Cardiac septum (tissue), 1 donor: Measurements from ENCODE around the gene MICAL3. TPM values are rescaled to one million over a fixed set of nuclear protein-coding genes. Genes with fewer than 3 reads are reported as not detected.
A peak's percentile ranks its signal among the peaks of the same experiment; 100 is the strongest.

Experiments
- DNase-seq: peaks from one replicate; pipeline ENCODE4 v3.0.0-alpha.2; 2020; ENCODE audit warnings: low spot score
- intact Hi-C: fragments of 100-400 bp; cut with DNase I; formaldehyde crosslinking; loops from one replicate; pipeline ENCODE4 v1.14.0; 2022
- total RNA-seq: library from RNA; stranded (reverse); fragmentation: NEBNext Ultra II Directional; extraction: Animal tissue kit (Norgen Biotek cat#: 25700); gene quantifications from one replicate; pipeline ENCODE4 v1.2.1, GENCODE V29; 2021
- donor health status: DM: no; HTN: no; CAD: no.

Gene MICAL3
- total RNA-seq, 1 donor from 2014 or later = 126 TPM

DNA sequence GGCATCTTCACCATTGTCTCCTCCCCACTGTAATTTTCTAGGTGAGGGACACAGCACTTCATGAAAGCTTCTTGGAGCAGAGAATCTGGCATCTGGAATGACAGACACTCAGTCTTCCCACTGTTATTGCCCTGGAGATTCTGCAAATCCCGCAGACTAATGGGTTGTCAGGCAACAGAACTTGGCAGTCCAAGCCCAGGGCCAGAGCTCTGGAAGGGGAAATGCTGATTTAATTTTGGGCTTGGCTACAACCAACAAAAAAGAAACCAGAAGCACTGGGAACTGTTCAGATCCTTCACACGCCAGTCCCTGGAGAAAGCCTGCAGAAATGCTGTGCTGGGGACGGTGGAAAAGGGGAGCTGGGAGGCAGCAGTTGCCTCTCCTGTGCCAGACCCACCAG lies 178.6 kb downstream of the MICAL3 start:
- no peak for DNase-seq
- intact Hi-C loops = no loop called here

DNA sequence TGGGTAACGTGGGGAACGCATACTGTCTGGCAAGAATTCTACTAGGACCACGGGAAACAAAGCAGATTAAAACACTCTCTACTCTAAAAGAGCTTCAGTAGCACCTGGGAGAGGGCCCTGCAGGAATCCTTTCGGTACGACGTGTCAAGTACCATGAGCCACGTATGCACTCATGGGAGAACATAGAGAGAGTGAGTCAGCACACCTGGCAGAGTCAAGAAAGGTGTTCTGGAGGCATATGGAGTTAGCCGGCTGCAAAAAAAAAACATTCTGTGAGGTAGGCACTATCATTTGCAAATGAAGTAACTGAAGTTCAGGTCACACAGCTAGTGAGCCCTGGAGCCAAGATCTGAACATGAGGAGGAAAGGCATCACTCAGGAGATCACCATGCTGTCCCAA lies 179.0 kb downstream of the MICAL3 start:
- DNase-seq = no peak
- intact Hi-C loops = no loop called here

GRCh38 chr22:17844150-17844549 lies 180.2 kb downstream of the MICAL3 start:
- no peak for DNase-seq
- intact Hi-C loops = no loop called here

DNA sequence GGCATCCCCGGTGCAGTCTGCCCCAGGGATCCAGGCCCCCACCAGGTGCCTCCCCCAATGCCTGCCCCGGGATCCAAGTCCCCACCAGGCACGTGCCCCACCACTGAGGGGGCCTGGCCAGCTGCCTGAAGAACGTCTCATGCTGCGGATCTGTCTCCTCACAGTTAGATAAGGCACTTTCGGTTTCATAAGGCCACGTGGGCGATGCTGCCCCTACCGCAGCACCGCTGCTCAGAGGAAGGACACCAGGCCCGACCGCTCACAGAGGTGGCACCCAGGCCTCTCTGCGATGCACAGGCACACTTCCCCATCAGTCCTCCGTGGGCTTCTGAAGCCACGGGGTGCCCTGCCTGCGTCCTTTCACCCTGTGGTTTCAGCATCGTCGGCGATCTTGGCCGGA lies 182.0 kb downstream of the MICAL3 start:
- intact Hi-C loops = no loop called here
- no peak for DNase-seq

DNA sequence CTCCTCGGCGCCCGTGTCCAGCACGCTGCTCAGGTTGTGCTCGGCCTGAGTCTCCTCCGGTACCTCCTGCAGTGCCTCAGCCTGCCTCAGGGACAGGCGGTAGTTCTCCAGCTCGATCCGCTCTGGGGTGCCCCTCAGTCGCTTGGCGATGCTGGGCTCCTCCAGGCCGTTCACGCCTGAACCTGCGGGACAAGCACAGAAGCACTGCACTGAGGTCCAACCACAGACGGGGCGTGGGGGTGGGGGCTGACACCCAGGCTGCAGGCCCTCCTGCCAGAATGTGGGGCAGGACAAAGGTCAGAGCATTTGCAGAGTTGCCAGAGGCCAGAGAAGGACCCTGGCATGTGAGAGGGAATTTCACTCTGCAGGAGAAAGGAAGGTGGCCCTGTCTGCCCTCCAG lies 182.5 kb downstream of the MICAL3 start:
- DNase-seq = no peak
- intact Hi-C loops = no loop called here

- intact Hi-C loops = no loop called here
- DNase-seq = no peak
Observed at GRCh38 chr22:17838180-17838865, 186.0 kb downstream of the MICAL3 start.

DNA sequence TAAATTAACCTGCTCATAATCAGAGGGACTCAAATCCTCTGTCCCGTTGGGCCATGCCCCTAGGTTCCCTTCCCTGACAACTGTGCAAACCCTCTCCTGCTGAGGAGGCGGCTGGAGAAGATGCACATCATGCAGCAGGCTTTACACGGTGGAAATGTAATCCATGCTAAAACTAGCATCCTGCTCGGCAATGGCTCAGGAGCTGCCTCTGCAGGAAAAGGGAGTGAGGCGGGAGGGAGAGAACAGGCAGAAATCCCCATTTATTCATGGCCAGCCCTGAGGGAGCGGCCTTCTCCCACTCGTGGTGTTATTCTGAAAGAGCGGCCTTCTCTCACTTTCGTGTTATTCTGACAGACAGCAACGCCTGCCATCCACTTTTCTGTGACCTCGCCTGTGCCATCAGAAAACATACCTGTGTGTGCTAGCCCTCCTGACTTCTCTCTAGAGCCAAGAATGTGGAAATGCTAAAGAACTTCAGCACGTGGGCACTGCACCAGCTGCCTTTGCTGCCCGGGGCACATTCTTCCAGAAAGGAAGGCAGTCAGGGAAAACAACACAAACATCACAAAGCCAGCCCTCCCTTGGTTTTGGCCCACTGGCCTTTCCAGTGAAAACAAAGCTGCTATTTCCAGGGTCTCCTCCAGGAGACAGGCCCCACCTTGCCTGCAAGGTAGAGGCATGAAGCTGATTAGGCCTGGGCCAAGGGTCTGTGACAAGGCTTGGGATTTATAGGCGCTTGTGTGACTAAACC lies 187.2 kb downstream of the MICAL3 start:
- intact Hi-C loops = no loop called here
- no peak for DNase-seq

GRCh38 chr22:17835256-17835655 lies 189.1 kb downstream of the MICAL3 start:
- intact Hi-C loops = no loop called here
- DNase-seq = no peak

- intact Hi-C loops = loop anchor here (2.0 to 5.0 kb wide), 3 partner anchors 19 to 191 kb away; partner anchors contain the start of gene MICAL3
Observed at GRCh38 chr22:17833489-17833888, 190.9 kb downstream of the MICAL3 start.

DNA sequence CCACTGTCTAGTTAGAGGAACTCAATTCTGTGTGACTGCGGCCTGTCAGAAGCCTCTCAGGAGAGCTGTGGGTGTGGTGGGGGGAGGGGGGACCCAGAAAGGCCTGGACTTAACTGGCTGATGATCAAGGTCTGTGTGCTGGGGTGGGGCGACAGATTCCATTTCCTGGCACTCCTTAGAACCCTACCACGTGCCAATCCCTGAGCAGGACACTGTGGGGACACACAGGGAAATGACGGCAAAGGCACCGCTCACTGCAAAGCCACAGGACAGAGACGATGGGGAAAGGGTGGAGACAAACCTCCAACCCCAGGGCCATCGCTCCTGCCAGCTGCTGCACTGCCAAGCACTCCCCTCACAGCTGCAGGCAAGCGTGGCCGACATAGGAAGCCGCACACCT lies 191.7 kb downstream of the MICAL3 start:
- no peak for DNase-seq
- intact Hi-C loops = loop anchor here (2.0 to 5.0 kb wide), 3 partner anchors 20 to 192 kb away; partner anchors contain the start of gene MICAL3

More at GRCh38 chr22:17833489-17833888, 190.9 kb downstream of the MICAL3 start:
- no peak for DNase-seq

DNA sequence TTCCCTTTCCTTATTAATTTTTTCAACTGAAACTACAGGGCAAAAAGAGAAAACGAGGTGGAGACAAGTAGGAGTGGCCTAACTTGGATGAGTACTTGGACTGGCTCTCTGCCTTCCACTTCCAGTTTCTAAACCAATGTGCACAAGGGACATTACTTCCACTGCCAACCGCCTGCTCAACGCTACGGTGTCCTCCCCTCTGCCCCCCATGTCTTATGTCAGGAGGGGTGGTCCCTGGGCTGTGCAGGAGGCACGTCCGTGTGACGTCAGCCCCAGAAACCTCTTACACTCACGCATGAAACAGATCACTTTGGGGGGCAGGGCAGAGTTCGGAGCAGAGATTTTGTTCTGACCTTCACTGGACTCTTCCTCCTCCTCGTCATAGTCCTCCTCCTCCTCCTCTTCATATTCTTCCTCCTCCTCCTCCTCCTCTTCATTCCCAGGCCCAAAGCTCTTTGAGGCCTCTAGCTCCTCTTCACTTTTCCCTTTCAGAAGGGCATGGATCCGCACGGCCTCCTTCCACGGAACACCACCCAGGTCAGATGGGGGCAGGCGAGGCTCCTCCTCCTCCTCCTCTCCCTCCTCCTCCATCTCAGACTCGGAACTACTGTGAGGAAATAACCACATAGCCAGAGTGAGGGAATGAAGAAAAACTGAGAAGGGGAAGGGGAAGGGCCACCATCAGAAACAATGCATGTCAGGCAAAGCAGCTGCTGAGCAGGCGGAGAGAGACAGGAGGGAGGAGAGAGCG lies 192.7 kb downstream of the MICAL3 start:
- intact Hi-C loops = loop anchor here (2.0 to 5.0 kb wide), 4 partner anchors 21 to 193 kb away; partner anchors contain the start of gene MICAL3
- no peak for DNase-seq

- intact Hi-C loops = loop anchor here (1.0 to 5.0 kb wide), 3 partner anchors 42 to 246 kb away; no protein-coding TSS in a partner anchor
- peak; percentile 92 for DNase-seq
Observed at GRCh38 chr22:17830043-17830961, 194.1 kb downstream of the MICAL3 start.

DNA sequence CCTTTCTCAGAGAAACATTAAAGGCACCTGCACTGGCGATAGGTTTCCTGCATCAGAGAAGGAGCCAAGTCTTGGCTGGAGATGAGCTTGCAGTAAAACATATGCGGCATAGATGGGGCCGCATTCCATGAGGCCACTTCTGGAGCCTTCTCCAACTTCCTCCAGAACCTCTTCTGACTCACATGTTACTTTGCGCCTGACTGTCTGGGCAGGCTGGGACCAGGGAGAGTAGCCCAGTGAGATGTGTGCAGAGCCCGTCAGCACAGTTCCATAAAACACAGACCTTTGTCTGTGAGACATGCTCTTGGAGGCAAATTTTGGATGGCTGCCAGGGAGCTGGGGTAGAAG lies 194.7 kb downstream of the MICAL3 start:
- intact Hi-C loops = loop anchor here (1.0 to 5.0 kb wide), 3 partner anchors 43 to 247 kb away; no protein-coding TSS in a partner anchor
- no peak for DNase-seq

DNA sequence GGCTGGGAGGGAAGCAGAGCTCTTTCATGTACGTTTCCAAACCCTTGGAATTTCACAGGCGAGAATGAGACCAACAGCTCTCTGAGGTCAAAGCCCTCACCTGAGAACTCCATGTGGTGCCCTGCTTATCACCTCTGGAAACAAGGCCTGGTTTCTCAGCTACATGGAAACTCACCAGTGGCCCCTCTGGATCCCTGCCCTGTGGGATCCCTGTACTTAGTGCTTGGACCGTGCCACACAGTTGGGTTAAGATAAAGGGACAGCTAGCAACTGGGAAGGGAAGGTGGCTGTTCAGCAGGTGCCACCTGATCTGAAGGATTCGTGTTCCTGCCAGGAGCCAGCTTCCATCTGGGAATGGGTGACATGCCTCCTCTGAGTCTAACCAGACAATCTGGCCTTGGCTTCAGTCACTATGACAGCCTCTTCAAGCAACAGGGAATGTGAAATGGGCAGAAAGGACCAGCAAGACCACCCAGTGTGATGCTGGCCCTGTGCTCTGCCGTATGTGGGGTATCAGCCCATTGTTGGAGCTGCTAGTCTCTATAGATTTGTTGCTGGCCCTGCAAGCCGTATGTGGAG lies 195.8 kb downstream of the MICAL3 start:
- no peak for DNase-seq
- intact Hi-C loops = no loop called here

- intact Hi-C loops = no loop called here
Observed at GRCh38 chr22:17827466-17827865, 196.9 kb downstream of the MICAL3 start.

GRCh38 chr22:17825876-17826550 lies 198.3 kb downstream of the MICAL3 start:
- intact Hi-C loops = no loop called here

More at GRCh38 chr22:17827466-17827865, 196.9 kb downstream of the MICAL3 start:
- no peak for DNase-seq

DNA sequence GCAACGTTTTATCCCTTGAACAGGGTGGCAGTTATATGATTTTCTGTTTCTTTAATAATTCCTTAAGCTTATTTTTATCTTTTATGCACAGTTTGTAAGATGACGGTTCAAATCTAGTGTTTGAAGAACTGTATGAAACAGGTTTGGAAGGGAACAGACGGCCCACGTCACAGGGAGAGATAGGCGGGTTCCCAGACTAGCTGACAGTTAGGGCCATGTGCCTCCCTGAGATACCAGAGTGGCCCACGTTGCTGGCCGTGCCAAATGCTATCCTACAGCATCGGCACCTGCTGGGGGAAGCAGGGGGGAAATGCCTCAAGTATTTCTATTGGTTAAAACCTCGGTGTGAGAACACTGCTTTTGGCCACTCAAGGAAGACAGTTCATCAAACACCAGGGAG lies 199.9 kb downstream of the MICAL3 start:
- intact Hi-C loops = no loop called here

More at GRCh38 chr22:17825876-17826550, 198.3 kb downstream of the MICAL3 start:
- DNase-seq = no peak

GRCh38 chr22:17823964-17824363 lies 200.4 kb downstream of the MICAL3 start:
- DNase-seq = no peak
- intact Hi-C loops = no loop called here

More for the DNA sequence above, 199.9 kb downstream of the MICAL3 start:
- DNase-seq = no peak
